Stimulated activated CD8-positive, alpha-beta memory T cell treated with anti-CD3 and anti-CD28 coated beads, Interleukin-4, amount 100 ng/mL, for 4 hours (primary cell): ENCODE measurements around the gene PIGU.
"Not testable (repeated sequence)": the region's sequence is repeated elsewhere in the genome, so short reads cannot be mapped to it uniquely, and the experiment has no call there.

Experiments used
- DNase-seq, 2 donors: peaks; one replicate each; pipeline ENCODE4 v3.0.0-alpha.2; 2020; ENCODE audit warnings: low read depth in 2 of 2, low spot score in 1 of 2

PIGU gene

GRCh38 chr20:34663213-34663943, 13.5 kb downstream of the PIGU start:
- DNase-seq: no peak

GRCh38 chr20:34661811-34662210, 15.1 kb downstream of the PIGU start:
- DNase-seq: not testable (repeated sequence)

GRCh38 chr20:34658654-34659053, 18.2 kb downstream of the PIGU start:
- not testable (repeated sequence) for DNase-seq

- DNase-seq: no peak
These were observed 22.6 kb downstream of the PIGU start for GRCh38 chr20:34654207-34654744.

GRCh38 chr20:34651200-34651599, 25.7 kb downstream of the PIGU start:
- no peak for DNase-seq

- DNase-seq: no peak
These were observed 29.2 kb downstream of the PIGU start for GRCh38 chr20:34647737-34648136.

GRCh38 chr20:34644951-34645350, 31.9 kb downstream of the PIGU start:
- DNase-seq: no peak

- DNase-seq: no peak
These were observed 32.5 kb downstream of the PIGU start for GRCh38 chr20:34644345-34644744.

GRCh38 chr20:34643928-34644327, 33.0 kb downstream of the PIGU start:
- no peak for DNase-seq

- DNase-seq: no peak
These were observed 34.9 kb downstream of the PIGU start for GRCh38 chr20:34642009-34642408.

GRCh38 chr20:34639755-34640222, 37.1 kb downstream of the PIGU start:
- DNase-seq: no peak

- DNase-seq: no peak
These were observed 38.4 kb downstream of the PIGU start for GRCh38 chr20:34638532-34638931.

- no peak for DNase-seq
These were observed 38.9 kb downstream of the PIGU start for GRCh38 chr20:34638039-34638292.

GRCh38 chr20:34637245-34638038, 39.5 kb downstream of the PIGU start:
- DNase-seq: no peak

- no peak for DNase-seq
These were observed 40.2 kb downstream of the PIGU start for GRCh38 chr20:34636648-34637047.

- no peak for DNase-seq
These were observed 42.5 kb downstream of the PIGU start for GRCh38 chr20:34634392-34634791.

- no peak for DNase-seq
These were observed 43.9 kb downstream of the PIGU start for GRCh38 chr20:34632870-34633452.

- no peak for DNase-seq
These were observed 47.0 kb downstream of the PIGU start for GRCh38 chr20:34629904-34630303.

- DNase-seq: no peak
These were observed 47.5 kb downstream of the PIGU start for GRCh38 chr20:34629342-34629741.

GRCh38 chr20:34628026-34628425, 48.9 kb downstream of the PIGU start:
- DNase-seq: no peak

- no peak for DNase-seq
These were observed 49.4 kb downstream of the PIGU start for GRCh38 chr20:34627458-34627857.

- DNase-seq: no peak
These were observed 49.9 kb downstream of the PIGU start for GRCh38 chr20:34626992-34627391.
